ENCODE measurements around the gene IL24.
"Not testable (repeated sequence)": the region's sequence is repeated elsewhere in the genome, so short reads cannot be mapped to it uniquely, and the experiment has no call there.

IL24 gene, protein sequence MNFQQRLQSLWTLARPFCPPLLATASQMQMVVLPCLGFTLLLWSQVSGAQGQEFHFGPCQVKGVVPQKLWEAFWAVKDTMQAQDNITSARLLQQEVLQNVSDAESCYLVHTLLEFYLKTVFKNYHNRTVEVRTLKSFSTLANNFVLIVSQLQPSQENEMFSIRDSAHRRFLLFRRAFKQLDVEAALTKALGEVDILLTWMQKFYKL

DNA sequence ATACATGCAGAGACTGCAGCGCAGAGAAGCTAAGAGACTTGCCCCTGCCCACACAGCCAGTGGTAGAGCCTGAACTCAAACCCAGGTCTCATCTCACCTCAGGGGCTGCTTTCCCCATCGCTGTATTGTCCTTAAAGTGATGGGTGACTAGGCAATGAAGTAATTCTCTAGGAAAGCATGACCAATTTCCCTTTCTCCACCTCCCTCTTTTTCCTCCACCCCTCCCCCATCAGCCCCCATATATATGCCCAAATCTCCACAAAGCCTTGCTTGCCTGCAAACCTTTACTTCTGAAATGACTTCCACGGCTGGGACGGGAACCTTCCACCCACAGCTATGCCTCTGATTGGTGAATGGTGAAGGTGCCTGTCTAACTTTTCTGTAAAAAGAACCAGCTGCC lies at the start of gene IL24:
IL24 (plus strand) TSS at position 269 of the 400 bp plus-strand sequence. CDS start 390 bp downstream, outside the sequence.
- no peaks in the 10 kb centered on the region for H3K36me3 ChIP-seq (ENCODE audit: control insufficient read depth, insufficient read depth, low read length, severe bottlenecking)
- H3K4me3 ChIP-seq (ENCODE audit: low read length), result no peak within 1 kb of the TSS
- DNase-seq (ENCODE audit: low read depth), result no peak
- peaks cover 48% of the 10 kb centered on the region for H3K4me1 ChIP-seq (ENCODE audit: control insufficient read depth, insufficient read depth, low read length)
- H3K27me3 ChIP-seq (replicated peaks; ENCODE audit: control insufficient read depth, insufficient read depth, low read length), result no peaks in the 10 kb centered on the region
- H3K9me3 ChIP-seq (ENCODE audit: control insufficient read depth, low read length), result no peaks in the 10 kb centered on the region
- H3K9ac ChIP-seq (ENCODE audit: low read length), result no peak within 1 kb of the TSS

DNA sequence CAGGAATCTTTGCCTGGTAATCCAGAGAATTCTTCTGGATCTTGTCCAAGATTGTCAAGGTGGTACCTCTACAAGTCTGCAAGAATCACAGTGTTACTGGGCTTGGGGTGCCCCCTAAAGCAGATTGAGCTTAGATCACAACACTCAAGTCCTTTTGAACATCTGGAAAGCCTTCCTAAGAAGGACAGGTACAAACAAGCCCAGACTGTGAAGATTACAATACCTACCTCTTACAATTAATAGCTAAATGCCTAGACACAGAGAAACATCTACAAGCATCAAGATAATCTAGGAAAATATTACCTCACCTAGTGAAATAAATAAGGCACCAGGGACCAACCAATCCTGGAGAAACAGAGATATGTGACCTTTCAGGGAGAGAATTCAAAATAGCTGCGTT lies 49.3 kb upstream of the IL24 start:
- DNase-seq (ENCODE audit: low read depth), result no peak
- Histone ChIP-seq H3K4me3 (ENCODE audit: low read length) (no peak overlapping the region), H3K36me3 (ENCODE audit: control insufficient read depth, insufficient read depth, low read length, severe bottlenecking) (no peaks in the 10 kb centered on the region), H3K9me3 (ENCODE audit: control insufficient read depth, low read length) (no peaks in the 10 kb centered on the region), H3K27me3 (replicated peaks; ENCODE audit: control insufficient read depth, insufficient read depth, low read length) (no peaks in the 10 kb centered on the region), H3K9ac (ENCODE audit: low read length) (no peak overlapping the region), H3K4me1 (ENCODE audit: control insufficient read depth, insufficient read depth, low read length) (peaks cover 4% of the 10 kb centered on the region)

DNA sequence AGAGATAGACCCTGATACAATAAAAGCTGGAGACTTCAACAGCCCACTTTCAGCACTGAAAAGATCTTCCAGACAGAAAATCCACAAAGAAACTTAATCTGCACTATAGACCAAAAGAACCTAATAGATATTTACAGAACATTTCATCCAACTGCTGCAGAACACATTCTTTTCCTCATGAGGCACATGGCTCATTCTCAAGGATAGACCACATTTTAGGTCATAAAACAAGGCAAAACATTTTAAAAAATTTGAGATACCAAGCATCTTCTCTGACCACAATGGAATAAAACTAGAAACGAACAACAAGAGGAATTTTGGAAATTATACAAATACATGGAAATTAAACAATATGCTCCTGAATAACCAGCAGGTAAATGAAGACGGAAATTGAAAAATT lies 46.8 kb upstream of the IL24 start:
- Histone ChIP-seq H3K4me3 (ENCODE audit: low read length) (no peak overlapping the region), H3K9ac (ENCODE audit: low read length) (no peak overlapping the region), H3K36me3 (ENCODE audit: control insufficient read depth, insufficient read depth, low read length, severe bottlenecking) (no peaks in the 10 kb centered on the region), H3K27me3 (replicated peaks; ENCODE audit: control insufficient read depth, insufficient read depth, low read length) (no peaks in the 10 kb centered on the region), H3K9me3 (ENCODE audit: control insufficient read depth, low read length) (no peaks in the 10 kb centered on the region), H3K4me1 (ENCODE audit: control insufficient read depth, insufficient read depth, low read length) (peaks cover 4% of the 10 kb centered on the region)
- DNase-seq (ENCODE audit: low read depth), result no peak

DNA sequence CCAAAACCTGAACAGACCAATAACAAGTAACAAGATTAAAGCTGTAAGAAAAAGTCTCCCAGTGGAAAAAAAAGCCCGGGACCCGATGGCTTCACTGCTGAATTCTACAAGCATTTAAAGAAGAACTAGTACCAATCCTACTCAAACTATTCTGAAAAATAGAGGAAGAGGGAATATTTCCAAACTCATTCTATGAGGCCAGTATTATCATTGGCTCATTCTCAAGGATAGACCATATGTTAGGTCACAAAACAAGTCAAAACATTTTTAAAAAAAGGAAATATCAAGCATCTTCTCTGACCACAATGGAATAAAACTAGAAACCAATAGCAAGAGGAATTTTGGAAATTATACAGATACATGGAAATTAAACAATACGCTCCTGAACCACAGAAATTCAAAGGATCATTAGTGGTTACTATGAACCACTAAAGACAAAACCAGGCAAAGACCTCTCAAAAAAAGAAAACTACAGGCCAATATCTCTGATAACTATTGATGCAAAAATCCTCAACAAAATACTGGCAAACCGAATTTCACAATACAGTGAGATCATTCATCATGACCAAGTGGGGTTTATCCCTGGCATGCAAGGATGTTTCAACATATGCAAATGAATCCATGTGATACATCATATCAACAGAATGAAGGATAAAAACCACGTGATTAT lies 45.8 kb upstream of the IL24 start:
- H3K9ac ChIP-seq (ENCODE audit: low read length), result no peak overlapping the region
- peaks cover 3% of the 10 kb centered on the region for H3K27me3 ChIP-seq (replicated peaks; ENCODE audit: control insufficient read depth, insufficient read depth, low read length)
- no peaks in the 10 kb centered on the region for H3K9me3 ChIP-seq (ENCODE audit: control insufficient read depth, low read length)
- no peak overlapping the region for H3K4me3 ChIP-seq (ENCODE audit: low read length)
- no peaks in the 10 kb centered on the region for H3K36me3 ChIP-seq (ENCODE audit: control insufficient read depth, insufficient read depth, low read length, severe bottlenecking)
- peak; percentile 76 for DNase-seq (ENCODE audit: low read depth)
- peaks cover 4% of the 10 kb centered on the region for H3K4me1 ChIP-seq (ENCODE audit: control insufficient read depth, insufficient read depth, low read length)

DNA sequence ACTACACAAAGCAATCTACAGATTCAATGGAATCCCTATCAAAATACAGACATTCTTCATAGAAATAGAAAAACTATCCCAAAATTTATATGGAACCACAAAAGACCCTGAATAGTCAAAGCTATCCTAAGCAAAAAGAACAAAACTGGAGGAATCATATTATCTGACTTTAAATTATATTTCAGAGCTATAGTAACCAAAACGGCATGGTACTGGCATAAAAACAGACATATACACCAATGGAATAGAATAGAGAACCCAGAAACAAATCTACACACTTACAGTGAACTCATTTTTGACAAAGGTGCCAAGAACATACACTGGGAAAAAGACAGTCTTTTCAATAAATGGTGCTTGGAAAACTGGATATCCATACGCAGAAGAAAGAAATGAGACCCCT lies 44.6 kb upstream of the IL24 start:
- H3K4me1 ChIP-seq (ENCODE audit: control insufficient read depth, insufficient read depth, low read length); H3K4me3 ChIP-seq (ENCODE audit: low read length); DNase-seq (ENCODE audit: low read depth); H3K9me3 ChIP-seq (ENCODE audit: control insufficient read depth, low read length); H3K9ac ChIP-seq (ENCODE audit: low read length); H3K27me3 ChIP-seq (replicated peaks; ENCODE audit: control insufficient read depth, insufficient read depth, low read length); H3K36me3 ChIP-seq (ENCODE audit: control insufficient read depth, insufficient read depth, low read length, severe bottlenecking): not testable (repeated sequence)

DNA sequence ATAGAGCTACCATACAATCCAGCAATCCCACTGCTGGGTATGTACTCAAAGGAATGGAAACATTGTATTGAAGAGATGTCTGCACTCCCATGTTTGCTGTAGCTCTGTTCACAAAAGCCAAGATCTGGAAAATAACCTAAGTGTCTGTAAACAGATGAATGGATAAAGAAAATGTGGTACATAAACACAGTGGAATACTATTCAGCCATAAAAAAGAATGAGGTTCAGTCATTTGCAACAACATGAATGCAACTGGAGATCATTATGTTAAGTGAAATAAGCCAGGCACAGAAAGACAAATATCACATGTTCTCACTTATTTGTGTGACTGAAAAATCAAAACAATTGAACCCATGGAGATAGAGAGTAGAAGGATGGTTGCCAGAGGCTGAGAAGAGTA lies 43.5 kb upstream of the IL24 start:
- not testable (repeated sequence) for H3K9me3 ChIP-seq (ENCODE audit: control insufficient read depth, low read length); H3K36me3 ChIP-seq (ENCODE audit: control insufficient read depth, insufficient read depth, low read length, severe bottlenecking); H3K27me3 ChIP-seq (replicated peaks; ENCODE audit: control insufficient read depth, insufficient read depth, low read length); H3K9ac ChIP-seq (ENCODE audit: low read length); DNase-seq (ENCODE audit: low read depth); H3K4me3 ChIP-seq (ENCODE audit: low read length); H3K4me1 ChIP-seq (ENCODE audit: control insufficient read depth, insufficient read depth, low read length)

DNA sequence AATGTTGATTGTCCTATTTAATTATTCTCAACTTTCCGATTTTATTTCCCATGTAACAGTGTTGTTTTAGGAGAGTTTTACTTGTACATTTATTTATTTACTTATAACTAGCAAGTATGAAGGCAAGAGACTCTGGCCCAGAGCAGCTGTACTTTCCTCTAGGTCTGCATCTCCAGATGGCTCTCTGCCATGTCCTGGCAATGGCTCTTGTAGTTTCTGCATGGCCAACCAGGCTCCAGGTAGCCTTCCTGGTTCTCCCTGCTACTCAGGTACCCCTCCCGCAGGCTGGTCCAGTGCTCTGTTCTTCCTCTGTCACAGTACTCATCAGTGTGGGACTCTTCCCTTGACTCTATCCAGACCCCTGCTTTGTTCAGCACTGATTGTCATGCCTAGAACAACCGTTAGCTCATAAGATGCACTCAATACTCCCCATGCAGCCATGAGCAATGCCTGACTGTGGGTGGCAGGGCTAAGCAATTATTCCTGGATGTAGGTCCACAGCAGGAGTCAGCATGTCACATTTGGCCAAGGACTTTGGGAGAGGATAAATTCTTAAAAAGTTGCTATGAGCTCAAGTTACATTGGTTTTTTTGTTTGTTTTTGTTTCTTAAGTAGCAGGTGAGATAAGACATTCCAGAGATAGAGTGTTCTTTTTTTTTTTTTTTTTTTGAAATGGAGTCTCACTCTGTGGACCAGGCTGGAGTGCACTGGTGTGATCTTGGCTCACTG lies 42.7 kb upstream of the IL24 start:
- peaks cover 4% of the 10 kb centered on the region for H3K4me1 ChIP-seq (ENCODE audit: control insufficient read depth, insufficient read depth, low read length)
- DNase-seq (ENCODE audit: low read depth), result no peak
- no peaks in the 10 kb centered on the region for H3K36me3 ChIP-seq (ENCODE audit: control insufficient read depth, insufficient read depth, low read length, severe bottlenecking)
- H3K27me3 ChIP-seq (replicated peaks; ENCODE audit: control insufficient read depth, insufficient read depth, low read length), result peaks cover 7% of the 10 kb centered on the region
- no peak overlapping the region for H3K9ac ChIP-seq (ENCODE audit: low read length)
- no peak overlapping the region for H3K4me3 ChIP-seq (ENCODE audit: low read length)
- no peaks in the 10 kb centered on the region for H3K9me3 ChIP-seq (ENCODE audit: control insufficient read depth, low read length)

DNA sequence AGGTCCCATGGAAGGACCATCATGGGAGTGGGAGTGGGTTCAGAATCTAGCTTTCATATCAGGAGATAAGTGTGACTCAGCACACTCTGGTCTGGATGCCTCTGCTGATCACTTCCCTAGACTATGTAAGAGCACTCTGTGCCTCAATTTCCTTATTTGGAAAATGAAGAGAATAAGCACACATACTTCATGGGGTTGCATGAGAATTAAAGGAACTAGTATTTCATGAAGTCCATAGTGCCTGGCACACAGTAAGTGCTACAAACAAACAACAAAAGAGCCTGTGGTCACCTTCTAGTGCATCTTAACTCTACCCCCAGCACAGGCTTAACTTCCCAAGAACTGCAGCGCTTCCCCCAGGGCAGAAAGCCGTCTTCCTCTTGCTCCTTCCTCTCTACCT lies 41.4 kb upstream of the IL24 start:
- DNase-seq (ENCODE audit: low read depth), result no peak
- no peak overlapping the region for H3K4me3 ChIP-seq (ENCODE audit: low read length)
- H3K36me3 ChIP-seq (ENCODE audit: control insufficient read depth, insufficient read depth, low read length, severe bottlenecking), result no peaks in the 10 kb centered on the region
- H3K4me1 ChIP-seq (ENCODE audit: control insufficient read depth, insufficient read depth, low read length), result peaks cover 4% of the 10 kb centered on the region
- no peaks in the 10 kb centered on the region for H3K9me3 ChIP-seq (ENCODE audit: control insufficient read depth, low read length)
- H3K9ac ChIP-seq (ENCODE audit: low read length), result no peak overlapping the region
- peaks cover 16% of the 10 kb centered on the region for H3K27me3 ChIP-seq (replicated peaks; ENCODE audit: control insufficient read depth, insufficient read depth, low read length)

DNA sequence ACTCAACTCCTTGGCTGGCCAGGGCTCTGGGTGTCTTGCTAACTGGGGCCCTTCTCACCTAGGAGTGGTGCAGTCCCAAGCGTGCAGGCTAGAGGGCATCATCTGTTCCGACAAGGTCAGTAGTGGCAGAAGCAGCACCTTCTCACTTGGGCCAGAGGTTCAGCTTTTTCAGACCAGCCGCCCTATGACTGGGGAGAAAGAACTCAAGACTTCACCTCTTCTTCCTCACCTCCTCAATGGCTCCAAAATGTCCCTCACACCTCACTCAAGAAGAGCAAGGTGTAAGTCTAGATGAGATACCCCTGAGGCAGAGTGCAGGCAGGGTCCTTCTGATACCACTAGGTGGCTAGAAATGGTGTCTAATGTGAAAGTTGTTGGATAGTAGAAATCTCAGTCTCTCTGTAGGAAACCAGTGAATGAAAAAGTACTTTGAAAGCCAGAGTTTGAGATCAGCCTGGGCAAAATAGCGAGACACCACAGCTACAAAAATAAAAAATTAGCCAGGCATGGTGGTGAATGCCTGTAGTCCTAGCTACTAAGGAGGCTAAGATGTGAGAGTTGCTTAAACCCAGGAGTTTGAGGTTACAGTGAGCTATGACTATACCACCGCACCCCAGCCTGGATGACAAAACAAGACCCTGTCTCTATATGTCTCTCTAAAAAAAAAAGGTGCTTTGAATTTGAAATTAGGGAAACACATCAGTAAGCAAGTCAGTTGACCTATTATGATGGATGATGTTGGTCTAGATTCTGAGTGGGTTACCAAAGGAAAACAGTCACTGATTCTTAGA lies 40.4 kb upstream of the IL24 start:
- H3K36me3 ChIP-seq (ENCODE audit: control insufficient read depth, insufficient read depth, low read length, severe bottlenecking), result no peaks in the 10 kb centered on the region
- no peak overlapping the region for H3K9ac ChIP-seq (ENCODE audit: low read length)
- peaks cover 22% of the 10 kb centered on the region for H3K27me3 ChIP-seq (replicated peaks; ENCODE audit: control insufficient read depth, insufficient read depth, low read length)
- no peaks in the 10 kb centered on the region for H3K4me1 ChIP-seq (ENCODE audit: control insufficient read depth, insufficient read depth, low read length)
- H3K4me3 ChIP-seq (ENCODE audit: low read length), result no peak overlapping the region
- no peaks in the 10 kb centered on the region for H3K9me3 ChIP-seq (ENCODE audit: control insufficient read depth, low read length)
- no peak for DNase-seq (ENCODE audit: low read depth)

DNA sequence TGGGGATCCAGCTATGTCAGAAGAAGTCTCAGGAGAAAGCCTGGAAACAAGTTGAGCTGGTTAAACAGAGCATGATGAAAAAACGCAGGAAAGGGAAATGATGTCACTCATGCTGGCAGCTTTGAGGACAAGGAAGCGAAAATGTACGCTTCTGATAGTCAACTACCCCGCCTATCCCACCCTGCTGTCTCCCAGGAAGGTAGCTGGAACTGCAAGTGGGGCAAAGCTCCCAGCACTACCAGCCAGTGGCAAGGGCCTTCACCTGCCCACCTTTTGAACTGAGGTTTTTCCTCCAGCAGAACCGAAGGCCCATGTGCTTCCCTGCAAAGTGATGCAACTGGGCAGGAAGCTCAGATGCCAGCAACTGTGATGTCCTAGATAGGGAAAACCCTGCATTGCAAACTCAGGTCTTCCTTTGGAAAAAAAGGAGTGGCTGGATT lies 38.1 kb upstream of the IL24 start:
- peaks cover 22% of the 10 kb centered on the region for H3K27me3 ChIP-seq (replicated peaks; ENCODE audit: control insufficient read depth, insufficient read depth, low read length)
- no peaks in the 10 kb centered on the region for H3K4me1 ChIP-seq (ENCODE audit: control insufficient read depth, insufficient read depth, low read length)
- no peaks in the 10 kb centered on the region for H3K9me3 ChIP-seq (ENCODE audit: control insufficient read depth, low read length)
- H3K36me3 ChIP-seq (ENCODE audit: control insufficient read depth, insufficient read depth, low read length, severe bottlenecking), result no peaks in the 10 kb centered on the region
- no peak overlapping the region for H3K4me3 ChIP-seq (ENCODE audit: low read length)
- DNase-seq (ENCODE audit: low read depth), result no peak
- H3K9ac ChIP-seq (ENCODE audit: low read length), result no peak overlapping the region

DNA sequence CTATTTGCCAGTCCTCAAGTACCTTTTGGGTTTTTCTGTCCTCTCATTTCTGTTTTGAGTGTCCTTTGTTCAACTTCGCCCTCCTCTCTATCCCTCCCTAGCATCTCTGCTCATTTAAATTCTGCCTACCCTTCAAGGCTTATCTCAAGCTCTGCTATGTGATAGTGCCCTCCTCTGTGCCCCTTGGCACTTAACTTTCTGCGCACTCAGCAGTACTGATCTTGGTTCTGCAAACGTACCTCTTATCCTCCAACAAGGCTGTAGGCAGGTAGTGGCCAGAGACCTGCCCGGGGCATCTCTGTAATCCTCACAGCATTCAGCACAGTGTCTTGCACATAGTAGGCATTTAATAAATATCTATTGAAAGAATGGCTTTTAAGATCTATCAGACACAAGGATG lies 37.1 kb upstream of the IL24 start:
- Histone ChIP-seq H3K9me3 (ENCODE audit: control insufficient read depth, low read length) (no peaks in the 10 kb centered on the region), H3K4me3 (ENCODE audit: low read length) (no peak overlapping the region), H3K4me1 (ENCODE audit: control insufficient read depth, insufficient read depth, low read length) (peaks cover 1% of the 10 kb centered on the region)

More for the DNA sequence above, 37.1 kb upstream of the IL24 start:
- DNase-seq (ENCODE audit: low read depth), result no peak
- no peaks in the 10 kb centered on the region for H3K36me3 ChIP-seq (ENCODE audit: control insufficient read depth, insufficient read depth, low read length, severe bottlenecking)
- H3K9ac ChIP-seq (ENCODE audit: low read length), result no peak overlapping the region
- H3K27me3 ChIP-seq (replicated peaks; ENCODE audit: control insufficient read depth, insufficient read depth, low read length), result peaks cover 22% of the 10 kb centered on the region

Data from adipocyte (in vitro differentiated cells).